ENCODE data around the gene FOXD1.

Gene FOXD1

DNA sequence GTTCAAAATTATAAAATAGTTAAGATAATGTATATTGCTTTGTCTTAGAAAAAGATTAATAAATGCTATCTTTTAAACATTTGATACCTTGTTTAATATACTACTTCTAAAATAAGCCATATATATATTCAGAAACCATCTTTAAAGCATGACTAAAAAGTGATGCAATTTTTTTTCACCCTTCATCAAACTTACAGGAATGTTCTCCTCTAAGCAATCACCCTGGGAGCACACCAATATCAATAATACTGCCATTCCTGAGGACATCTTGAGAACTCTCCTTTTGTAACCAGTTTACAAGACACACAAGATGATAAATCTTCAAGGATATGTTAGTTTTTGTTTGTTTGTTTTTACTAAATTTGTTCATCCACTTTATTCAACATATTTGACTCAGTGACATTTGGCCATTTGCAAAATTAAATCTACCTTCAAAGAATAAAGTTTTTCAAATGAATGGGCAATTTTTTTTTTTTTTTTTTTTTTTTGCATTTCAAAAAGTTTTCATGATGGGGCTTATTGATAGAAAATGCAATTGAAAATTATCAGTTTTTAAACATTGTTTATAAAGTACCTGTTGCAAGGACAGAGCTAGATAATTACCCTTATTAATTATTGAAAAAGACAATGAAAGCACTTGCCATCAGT is 17.2 kb downstream of the FOXD1 start:
- TF ChIP-seq, protein P1, sequence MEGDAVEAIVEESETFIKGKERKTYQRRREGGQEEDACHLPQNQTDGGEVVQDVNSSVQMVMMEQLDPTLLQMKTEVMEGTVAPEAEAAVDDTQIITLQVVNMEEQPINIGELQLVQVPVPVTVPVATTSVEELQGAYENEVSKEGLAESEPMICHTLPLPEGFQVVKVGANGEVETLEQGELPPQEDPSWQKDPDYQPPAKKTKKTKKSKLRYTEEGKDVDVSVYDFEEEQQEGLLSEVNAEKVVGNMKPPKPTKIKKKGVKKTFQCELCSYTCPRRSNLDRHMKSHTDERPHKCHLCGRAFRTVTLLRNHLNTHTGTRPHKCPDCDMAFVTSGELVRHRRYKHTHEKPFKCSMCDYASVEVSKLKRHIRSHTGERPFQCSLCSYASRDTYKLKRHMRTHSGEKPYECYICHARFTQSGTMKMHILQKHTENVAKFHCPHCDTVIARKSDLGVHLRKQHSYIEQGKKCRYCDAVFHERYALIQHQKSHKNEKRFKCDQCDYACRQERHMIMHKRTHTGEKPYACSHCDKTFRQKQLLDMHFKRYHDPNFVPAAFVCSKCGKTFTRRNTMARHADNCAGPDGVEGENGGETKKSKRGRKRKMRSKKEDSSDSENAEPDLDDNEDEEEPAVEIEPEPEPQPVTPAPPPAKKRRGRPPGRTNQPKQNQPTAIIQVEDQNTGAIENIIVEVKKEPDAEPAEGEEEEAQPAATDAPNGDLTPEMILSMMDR (IDR thresholded peaks at IDR 0.05; ENCODE audit: insufficient read depth, low read length, missing control alignments): no peak
- no peak for DNase-seq (ENCODE audit: low read depth, low spot score)
- H3K4me3 ChIP-seq (ENCODE audit: low read depth, low read length): no peak overlapping the region
- ChIA-PET CTCF (interaction anchor here (1.0 to 1.6 kb wide), 2 partner anchors 10 to 11 kb away, joined by 3 read pairs; no protein-coding TSS in a partner anchor), POLR2A (no interaction called here)

DNA sequence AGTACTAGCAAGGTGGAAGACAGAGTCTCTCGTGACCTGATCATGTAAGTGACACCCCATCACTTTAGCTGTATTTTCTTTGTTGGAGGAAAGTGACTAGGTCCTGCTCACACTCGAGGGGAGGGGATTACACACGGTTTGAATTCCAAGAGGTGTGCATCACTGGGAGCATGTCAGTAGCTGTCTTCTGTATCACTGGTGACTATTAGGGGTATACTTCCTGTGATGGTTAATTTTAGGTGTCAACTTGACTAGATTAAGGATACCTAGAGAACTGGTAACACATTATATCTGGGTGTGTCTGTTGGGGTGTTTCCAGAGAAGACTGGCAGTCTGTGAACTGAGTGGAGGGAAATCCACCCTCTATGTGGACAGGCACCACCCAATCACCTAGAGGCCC is 22.5 kb downstream of the FOXD1 start:
- ChIA-PET CTCF (interaction anchor here (1.3 to 1.4 kb wide), 3 partner anchors 25 to 210 kb away, joined by 3 to 4 read pairs (median 4); no protein-coding TSS in a partner anchor), POLR2A (no interaction called here)
- DNase-seq (ENCODE audit: low read depth, low spot score): no peak
- H3K4me3 ChIP-seq (ENCODE audit: low read depth, low read length): no peak overlapping the region
- TF ChIP-seq, protein P1 (IDR thresholded peaks at IDR 0.05; ENCODE audit: insufficient read depth, low read length, missing control alignments): no peak

DNA sequence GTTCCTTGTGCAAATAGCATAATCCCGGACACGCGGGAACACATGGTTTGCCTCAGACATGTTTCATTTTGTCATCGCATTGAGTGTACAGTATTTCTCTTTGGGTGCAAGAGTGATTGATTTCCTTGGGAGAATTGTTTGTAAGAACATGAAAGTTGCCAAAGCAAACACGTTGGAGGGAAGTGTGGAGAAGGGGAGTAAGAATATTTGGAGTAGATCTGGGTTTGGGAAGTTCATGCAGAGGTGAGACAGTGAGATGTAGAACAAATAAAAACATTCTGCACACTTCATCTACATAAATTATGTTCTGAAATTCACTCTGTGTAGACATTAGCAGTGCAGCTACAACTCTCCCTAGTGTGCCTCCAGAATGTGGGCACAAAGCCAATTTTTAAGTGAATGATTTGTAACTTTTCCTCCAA is 24.0 kb downstream of the FOXD1 start:
- DNase-seq (ENCODE audit: low read depth, low spot score): no peak
- TF ChIP-seq, protein P1 (IDR thresholded peaks at IDR 0.05; ENCODE audit: insufficient read depth, low read length, missing control alignments): no peak
- ChIA-PET POLR2A (no interaction called here), CTCF (interaction anchor here (1.0 to 1.4 kb wide), 2 partner anchors 10 to 29 kb away, joined by 3 read pairs; no protein-coding TSS in a partner anchor)
- no peak overlapping the region for H3K4me3 ChIP-seq (ENCODE audit: low read depth, low read length)

DNA sequence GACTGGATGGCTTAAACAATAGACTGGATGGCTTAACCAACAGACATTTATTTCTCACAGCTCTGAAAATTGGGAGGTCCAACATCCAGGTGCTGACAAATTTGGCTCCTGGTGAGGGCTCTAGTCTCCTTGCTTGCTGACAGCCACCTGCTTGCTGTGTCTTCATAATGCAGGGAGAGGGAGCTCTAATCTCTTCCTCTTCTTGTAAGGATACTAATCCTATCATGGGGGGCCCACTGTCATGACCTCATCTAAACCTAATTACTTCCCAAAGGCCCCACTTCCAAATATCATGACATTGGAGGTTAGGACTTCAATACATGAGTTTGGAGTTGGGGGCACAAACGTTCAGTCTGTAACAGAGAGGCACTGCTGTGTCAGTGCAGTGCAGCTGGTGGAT is 26.4 kb downstream of the FOXD1 start:
- TF ChIP-seq, protein P1 (IDR thresholded peaks at IDR 0.05; ENCODE audit: insufficient read depth, low read length, missing control alignments): no peak
- no peak for DNase-seq (ENCODE audit: low read depth, low spot score)
- no peak overlapping the region for H3K4me3 ChIP-seq (ENCODE audit: low read depth, low read length)
- POLR2A ChIA-PET: no interaction called here
- CTCF ChIA-PET: interaction anchor here (1.1 to 1.8 kb wide), 4 partner anchors 9 to 206 kb away, joined by 3 to 6 read pairs (median 4); no protein-coding TSS in a partner anchor

DNA sequence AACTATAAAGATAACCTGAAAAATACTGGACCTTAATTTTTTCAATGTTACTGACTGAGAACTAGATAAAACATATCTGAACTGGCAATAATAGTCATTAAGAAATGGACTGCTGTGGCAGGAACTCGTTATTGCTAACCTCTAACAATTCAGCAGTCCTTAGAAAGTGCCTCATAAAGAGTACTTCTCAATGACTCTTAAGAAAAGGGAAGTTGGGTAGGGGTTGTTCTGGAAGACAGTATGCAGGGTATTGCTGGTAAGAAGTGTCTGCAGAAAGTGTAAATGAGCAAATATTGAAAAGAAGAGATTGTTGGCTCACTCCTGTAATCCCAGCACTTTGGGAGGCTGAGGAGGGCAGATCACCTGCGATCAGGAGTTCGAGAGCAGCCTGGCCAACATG is 27.9 kb downstream of the FOXD1 start:
- ChIA-PET CTCF (interaction anchor here (0.7 to 3.3 kb wide), 8 partner anchors 9 to 108 kb away, joined by 3 to 13 read pairs (median 4); no protein-coding TSS in a partner anchor), POLR2A (interaction anchor here (1.1 to 1.4 kb wide), 3 partner anchors 13 to 99 kb away, joined by 3 to 6 read pairs (median 4); no protein-coding TSS in a partner anchor)
- TF ChIP-seq, protein P1 (IDR thresholded peaks at IDR 0.05; ENCODE audit: insufficient read depth, low read length, missing control alignments): no peak
- no peak overlapping the region for H3K4me3 ChIP-seq (ENCODE audit: low read depth, low read length)
- no peak for DNase-seq (ENCODE audit: low read depth, low spot score)
